Psoas muscle (tissue), 8 donors: Measurements from ENCODE around the gene TMTC3. TPM values are rescaled to one million over a fixed set of nuclear protein-coding genes. Genes with fewer than 3 reads are reported as not detected.

ENCODE experiments used
- ATAC-seq, 4 donors: fragments of 200-7000 bp; cut with Tn5 transposase; one replicate each; pipeline ENCODE4 v1.9.1; 2020; ENCODE audit warnings: moderate library complexity in 3 of 4, mild to moderate bottlenecking in 2 of 4
- DNase-seq, 2 donors: peaks; one replicate each; pipeline ENCODE4 v3.0.0-alpha.2; 2020
- H3K27ac ChIP-seq: fragments of 200-600 bp; one replicate; pipeline ENCODE4 v1.8.0; 2022
- H3K27me3 ChIP-seq, 3 donors: fragments of 200-600 bp in 1 of 3; one replicate each; pipeline versions ENCODE4 v1.6.1 to v1.8.0; 2013 to 2022; ENCODE audit warnings: low read length in 2 of 3, mild to moderate bottlenecking in 2 of 3, moderate library complexity in 1 of 3; ENCODE audit not compliant: insufficient read depth in 3 of 3
- H3K36me3 ChIP-seq, 2 donors: fragments of 200-600 bp in 1 of 2; one replicate each; pipeline versions ENCODE4 v1.6.1 to v1.8.0; 2013 to 2022; ENCODE audit warnings: low read depth in 1 of 2, mild to moderate bottlenecking in 1 of 2, moderate library complexity in 1 of 2; ENCODE audit not compliant: insufficient read depth in 1 of 2
- H3K4me1 ChIP-seq: fragments of 200-600 bp; one replicate; pipeline ENCODE4 v1.8.0; 2022
- H3K4me3 ChIP-seq: fragments of 200-600 bp; one replicate; pipeline ENCODE4 v1.8.0; 2022; ENCODE audit warnings: mild to moderate bottlenecking
- H3K9me3 ChIP-seq: fragments of 200-600 bp; one replicate; pipeline ENCODE4 v1.8.0; 2022
- WGBS, 3 donors: extraction: QIAGEN DNeasy Blood & Tissue Kit; methylation state at CpG; one replicate each; pipeline versions ENCODE4 v1.1.6 to v1.1.7; 2013; 5-methylcytosine and 5-hydroxymethylcytosine counted together
- intact Hi-C, 2 donors: fragments of 100-400 bp; cut with DNase I; formaldehyde crosslinking; loops; one replicate each; pipeline versions ENCODE4 v1.11.0 to v1.14.2; 2022
- polyA plus RNA-seq, 3 donors: library from polyadenylated mRNA; stranded (reverse); fragments of 200-250 nt; gene quantifications; one replicate each; pipeline ENCODE4 v1.2.3, GENCODE V29; 2013
- total RNA-seq, 4 donors: library from RNA; stranded (reverse); fragmentation: NEBNext Ultra II Directional in 2 of 4; extraction: Animal tissue kit (Norgen Biotek cat#: 25700) in 2 of 4; gene quantifications; one replicate each; pipeline versions ENCODE4 v1.2.1 to v1.2.4, GENCODE V29; 2021 to 2023
- TF ChIP-seq, protein P1 (sequence below): fragments of 200-600 bp; IDR thresholded peaks from one replicate; pipeline ENCODE4 v1.8.0; 2022; ENCODE audit warnings: antibody characterized with exemption
- donor health status: healthy with polysubstance abuse.
- donor health status: DM: no; HTN: no; CAD: no; lungs with moderate emphysema.
- donor health status: Bipolar disorder and iron deficiency.
- donor health status: healthy.
- donor health status: DM: yes; HTN: yes; CAD: no.
- donor health status: DM: no; HTN: no; CAD: no.
- donor health status: DM: no; HTN: no; CAD: no.
- donor health status: DM: yes; HTN: yes; CAD: no.

The TMTC3 gene
- total and polyA plus RNA-seq, 7 donors: 1.4 to 8.5 (median 5.5) TPM

DNA sequence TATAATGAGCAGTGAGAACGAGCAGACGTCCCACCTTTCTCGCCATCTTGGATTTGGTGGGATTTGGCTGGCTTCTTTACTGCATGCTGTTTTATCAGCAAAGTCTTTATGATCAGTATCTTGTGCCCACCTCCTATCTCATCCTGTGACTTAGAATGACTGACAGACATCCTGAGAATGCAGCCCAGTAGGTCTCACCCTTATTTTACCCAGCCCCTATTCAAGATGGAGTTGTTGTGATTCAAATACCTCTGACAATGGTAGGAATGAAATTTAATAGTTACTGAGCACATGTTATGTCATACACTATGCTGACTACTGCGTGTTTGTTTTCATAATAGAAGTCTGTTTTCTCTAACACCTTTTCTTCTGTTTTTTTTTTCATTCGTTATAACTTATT lies 1.9 kb downstream of the TMTC3 start:
- TF ChIP-seq, protein P1, sequence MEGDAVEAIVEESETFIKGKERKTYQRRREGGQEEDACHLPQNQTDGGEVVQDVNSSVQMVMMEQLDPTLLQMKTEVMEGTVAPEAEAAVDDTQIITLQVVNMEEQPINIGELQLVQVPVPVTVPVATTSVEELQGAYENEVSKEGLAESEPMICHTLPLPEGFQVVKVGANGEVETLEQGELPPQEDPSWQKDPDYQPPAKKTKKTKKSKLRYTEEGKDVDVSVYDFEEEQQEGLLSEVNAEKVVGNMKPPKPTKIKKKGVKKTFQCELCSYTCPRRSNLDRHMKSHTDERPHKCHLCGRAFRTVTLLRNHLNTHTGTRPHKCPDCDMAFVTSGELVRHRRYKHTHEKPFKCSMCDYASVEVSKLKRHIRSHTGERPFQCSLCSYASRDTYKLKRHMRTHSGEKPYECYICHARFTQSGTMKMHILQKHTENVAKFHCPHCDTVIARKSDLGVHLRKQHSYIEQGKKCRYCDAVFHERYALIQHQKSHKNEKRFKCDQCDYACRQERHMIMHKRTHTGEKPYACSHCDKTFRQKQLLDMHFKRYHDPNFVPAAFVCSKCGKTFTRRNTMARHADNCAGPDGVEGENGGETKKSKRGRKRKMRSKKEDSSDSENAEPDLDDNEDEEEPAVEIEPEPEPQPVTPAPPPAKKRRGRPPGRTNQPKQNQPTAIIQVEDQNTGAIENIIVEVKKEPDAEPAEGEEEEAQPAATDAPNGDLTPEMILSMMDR: no peak
- H3K27me3 ChIP-seq: no peaks in the 10 kb centered on the region
- H3K27ac ChIP-seq: no peak overlapping the region
- 90 to 95% (median 94%) methylated on average over 5 of the region's 5 CpGs for WGBS, 3 donors
- DNase-seq (no peak), ATAC-seq (no peak)
- H3K4me1 ChIP-seq: peaks cover 16% of the 10 kb centered on the region
- no peaks in the 10 kb centered on the region for H3K9me3 ChIP-seq
- H3K36me3 ChIP-seq: peaks cover 0 to 15% of the 10 kb centered on the region in 2 donors
- intact Hi-C loops: loop anchor here (10.0 kb wide), 2 partner anchors 851 to 1381 kb away; partner anchors contain the start of genes GALNT4 (in 1 of the 2) and POC1B (in 1 of the 2)
- no peak overlapping the region for H3K4me3 ChIP-seq

DNA sequence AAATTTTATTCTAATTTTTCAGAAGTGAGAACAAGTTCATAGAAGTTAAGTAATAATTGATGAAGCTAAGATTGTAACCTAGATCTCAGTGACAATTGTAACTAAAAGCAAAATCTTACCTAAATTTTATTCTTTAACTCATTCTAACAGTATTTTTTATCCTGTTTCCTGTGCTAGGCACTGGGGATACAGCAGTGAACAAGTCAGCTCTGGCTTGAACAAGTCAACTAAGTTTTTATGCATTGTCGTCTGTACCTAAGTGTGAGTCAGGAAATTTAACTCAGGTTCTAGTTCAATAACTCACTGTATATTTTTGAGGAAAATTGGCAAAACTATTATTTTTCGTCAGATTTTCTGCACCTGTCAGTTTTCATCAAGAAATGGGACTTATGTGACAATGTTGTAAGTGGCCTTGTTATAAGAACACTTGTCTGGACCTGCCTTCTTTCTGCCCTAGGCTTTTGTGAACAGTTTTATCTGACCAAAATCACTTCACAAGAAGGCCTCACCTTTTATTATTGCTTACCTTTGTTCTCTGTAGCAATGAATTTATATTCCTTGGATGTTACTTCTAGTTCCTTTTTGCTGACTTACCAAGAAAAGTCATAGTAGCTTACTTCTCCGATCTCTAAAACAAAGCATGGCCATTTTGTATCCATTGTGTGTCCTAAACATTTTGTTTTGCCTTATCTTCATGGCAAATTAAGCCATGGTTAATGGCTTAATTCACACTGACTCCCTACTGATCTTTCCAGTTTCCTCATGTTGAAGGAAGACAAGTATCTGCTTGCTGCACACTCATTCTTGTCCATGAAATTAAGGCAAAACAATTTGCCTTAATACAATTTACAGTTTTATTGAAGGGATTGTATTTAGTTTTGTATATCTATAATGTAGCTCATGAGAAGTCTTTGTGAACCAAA lies 2.7 kb downstream of the TMTC3 start:
- ATAC-seq: no peak
- DNase-seq: no peak
- Histone ChIP-seq H3K4me3 (no peak overlapping the region), H3K36me3 (peaks cover 0 to 9% of the 10 kb centered on the region in 2 donors), H3K27me3 (no peaks in the 10 kb centered on the region), H3K4me1 (peaks cover 16% of the 10 kb centered on the region), H3K27ac (no peak overlapping the region), H3K9me3 (no peaks in the 10 kb centered on the region)
- TF ChIP-seq, protein P1: no peak
- WGBS, 3 donors: 65 to 76% (median 65%) methylated on average over 3 of the region's 3 CpGs
- intact Hi-C loops: loop anchor here (10.0 kb wide), 2 partner anchors 850 to 1380 kb away; partner anchors contain the start of genes GALNT4 (in 1 of the 2) and POC1B (in 1 of the 2)

DNA sequence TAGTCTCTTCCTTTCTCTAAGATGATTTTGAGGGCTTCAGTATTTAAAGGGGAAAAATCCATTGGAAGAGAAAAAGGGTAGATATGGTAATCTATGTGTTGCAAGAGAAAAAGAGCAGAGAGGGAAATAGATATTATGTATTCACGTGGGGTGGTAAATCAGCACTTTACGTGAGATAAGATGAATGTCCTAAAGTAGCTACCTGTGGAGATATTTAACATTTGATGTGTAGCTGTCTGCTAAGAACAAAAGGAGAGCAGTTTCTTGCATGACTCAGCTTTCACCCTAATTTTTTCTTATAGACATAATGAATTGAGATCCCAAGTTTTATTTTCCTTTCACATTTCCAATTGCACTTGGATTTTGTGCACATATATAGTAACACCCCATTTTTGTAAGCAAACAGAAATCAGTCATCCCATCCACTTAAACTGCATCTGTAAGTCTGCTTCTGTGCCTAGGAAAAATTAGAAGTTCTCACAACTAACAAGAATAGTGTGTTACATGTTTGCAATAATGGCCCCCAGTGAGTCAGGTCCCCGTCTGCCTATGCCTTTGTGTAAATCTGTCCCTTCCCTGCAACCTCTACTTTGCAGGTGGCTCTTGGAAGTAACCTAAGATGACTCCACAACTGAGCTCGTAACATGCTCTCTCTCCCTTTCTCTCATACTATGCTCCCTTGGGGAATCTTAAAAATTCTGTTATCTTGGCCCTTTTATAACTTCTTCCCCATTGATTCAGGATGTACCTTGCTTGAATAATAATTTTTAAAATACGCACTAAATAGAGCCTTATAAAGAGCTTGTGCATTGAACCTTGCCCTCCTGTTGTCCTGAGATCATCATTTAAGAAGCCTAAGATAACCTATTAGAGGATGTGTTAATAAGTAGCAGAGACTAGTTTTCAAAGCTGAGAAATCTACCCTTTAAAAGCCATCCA lies 3.7 kb downstream of the TMTC3 start:
- no peak for ATAC-seq
- TF ChIP-seq, protein P1: no peak
- Histone ChIP-seq H3K9me3 (no peaks in the 10 kb centered on the region), H3K4me1 (peaks cover 16% of the 10 kb centered on the region), H3K36me3 (peaks cover 0 to 6% of the 10 kb centered on the region in 2 donors), H3K27me3 (no peaks in the 10 kb centered on the region), H3K4me3 (no peak overlapping the region), H3K27ac (no peak overlapping the region)
- DNase-seq: no peak
- WGBS, 3 donors: 83 to 86% (median 83%) methylated on average over 5 of the region's 5 CpGs
- intact Hi-C loops: loop anchor here (10.0 kb wide), 2 partner anchors 849 to 1379 kb away; partner anchors contain the start of genes GALNT4 (in 1 of the 2) and POC1B (in 1 of the 2)

DNA sequence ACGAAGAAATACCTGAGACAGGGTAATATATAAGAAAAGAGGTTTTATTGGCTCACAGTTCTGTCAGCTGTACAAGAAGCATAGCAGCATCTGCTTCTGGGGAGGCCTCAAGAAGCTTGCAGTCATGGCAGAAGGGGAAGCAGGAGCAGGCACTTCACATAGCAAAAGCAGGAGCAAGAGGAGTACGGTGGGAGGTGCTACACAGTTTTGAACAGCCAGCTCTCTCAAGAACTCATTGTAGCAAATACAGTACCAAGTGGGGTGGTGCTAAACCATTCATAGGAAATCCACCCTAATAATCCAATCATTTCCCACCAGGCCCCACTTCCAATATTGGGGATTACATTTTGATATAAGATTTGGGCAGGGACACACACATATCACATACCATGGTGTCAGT lies 8.0 kb downstream of the TMTC3 start:
- no peak for DNase-seq
- intact Hi-C loops: no loop called here

More for the DNA sequence above, 8.0 kb downstream of the TMTC3 start:
- no peaks in the 10 kb centered on the region for H3K27me3 ChIP-seq
- H3K27ac ChIP-seq: no peak overlapping the region
- TF ChIP-seq, protein P1: no peak
- no peak overlapping the region for H3K4me3 ChIP-seq
- H3K36me3 ChIP-seq: peaks cover 0 to 9% of the 10 kb centered on the region in 2 donors
- 89 to 100% (median 99%) methylated on average over 2 of the region's 2 CpGs for WGBS, 3 donors
- no peaks in the 10 kb centered on the region for H3K9me3 ChIP-seq
- no peak for ATAC-seq
- H3K4me1 ChIP-seq: peaks cover 2% of the 10 kb centered on the region
